TTC549 (cell line): ENCODE measurements around the gene GOPC.

Source experiments
- FAIRE-seq: peaks from 2 replicates; lab custom pipeline; 2012; peaks lifted over from hg19 to GRCh38; lab: Jason Lieb, UNC

The GOPC gene

DNA sequence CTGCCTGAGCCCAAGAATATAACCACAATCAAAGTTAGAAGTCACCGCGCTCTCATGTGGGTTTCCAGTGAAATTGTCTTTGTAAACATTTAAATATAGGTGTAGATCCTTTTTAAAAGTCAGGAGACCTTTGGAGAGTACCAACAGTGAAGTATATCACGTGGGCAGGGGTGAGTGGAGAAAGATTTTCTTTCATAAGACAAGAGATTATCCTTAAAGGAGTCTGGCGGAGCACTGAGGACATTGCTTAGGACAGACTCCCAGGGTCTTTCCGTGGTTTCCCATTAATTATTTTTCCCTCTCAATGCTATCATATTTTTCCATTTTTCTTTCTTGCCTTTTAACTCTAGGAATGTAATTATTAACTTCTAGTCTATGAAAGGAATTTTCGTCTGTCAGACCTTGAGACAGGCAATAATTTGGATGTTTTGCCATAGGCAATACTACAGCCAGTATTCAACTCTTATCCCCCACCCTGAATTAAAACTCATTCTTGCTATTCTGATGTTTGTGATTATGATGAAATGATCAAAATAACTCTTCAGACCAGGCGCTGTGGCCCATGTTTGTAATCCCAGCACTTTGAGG, 88.4 kb downstream of the GOPC start:
- no peak for FAIRE-seq

DNA sequence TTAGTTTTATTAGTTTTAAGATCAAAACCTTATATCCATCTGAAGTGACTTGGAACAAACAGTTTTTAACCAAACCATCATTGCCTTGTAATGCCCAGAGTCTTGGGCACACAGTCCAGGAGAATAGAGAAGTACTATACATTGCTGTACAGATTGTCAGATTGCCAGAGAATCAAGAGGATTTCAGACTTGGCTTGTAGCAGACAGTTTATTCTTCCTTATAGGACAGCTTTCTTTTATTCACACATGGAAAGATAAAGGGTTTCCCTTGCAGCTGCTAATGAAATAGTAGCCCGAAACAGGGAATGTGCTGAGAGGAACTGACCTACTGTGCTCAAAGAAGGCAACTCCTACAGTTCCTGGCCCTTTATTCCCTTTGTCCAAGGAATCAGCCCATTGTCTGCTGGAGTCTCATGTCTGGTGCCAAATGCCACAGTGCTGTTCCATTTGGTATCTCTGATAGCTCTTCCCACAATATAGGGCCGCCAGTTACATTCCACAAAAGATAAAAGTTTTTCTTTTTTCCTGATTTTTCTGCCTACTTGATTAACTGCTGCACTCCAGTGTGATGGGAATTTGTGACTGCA, 89.2 kb downstream of the GOPC start:
- FAIRE-seq: no peak

DNA sequence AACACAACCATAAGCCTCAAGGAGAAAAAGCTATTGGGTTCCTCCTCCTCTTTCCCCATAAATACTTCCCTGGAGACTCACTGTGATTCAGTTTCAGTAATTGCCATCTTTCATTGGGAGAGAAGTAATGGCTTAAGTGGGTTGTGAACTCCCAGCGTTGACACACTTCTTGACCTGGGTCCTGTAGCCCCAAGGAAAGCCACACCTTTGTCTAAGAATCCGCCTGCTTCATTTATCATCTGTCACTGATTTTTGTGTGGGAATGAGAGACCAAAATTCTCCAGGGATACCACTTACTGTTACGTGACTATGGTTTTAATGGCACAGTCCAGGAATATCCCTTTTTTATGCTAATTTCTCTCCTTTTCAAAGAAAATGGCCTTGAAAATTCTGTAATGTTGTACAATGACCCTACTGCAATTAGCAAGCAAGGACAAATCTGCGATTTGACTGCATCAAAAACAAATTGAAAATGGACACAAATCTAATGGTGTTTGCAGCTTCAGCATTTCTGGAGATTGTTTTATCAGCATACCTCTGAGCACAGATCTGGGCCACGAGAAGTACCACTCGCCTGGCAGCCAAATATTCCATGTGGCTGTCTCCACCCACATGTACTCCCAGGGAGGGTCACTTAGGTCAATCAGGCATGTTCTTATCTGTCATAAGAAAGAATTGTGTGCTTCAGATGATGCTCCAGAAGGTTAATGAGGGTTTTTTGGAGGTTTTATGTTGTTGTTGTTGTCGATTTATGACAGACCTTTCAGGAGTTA, 90.1 kb downstream of the GOPC start:
- FAIRE-seq: no peak
